Mononuclear cell (primary cell): ENCODE data around the gene REC114. TPM values are rescaled to one million over a fixed set of nuclear protein-coding genes. Genes with fewer than 3 reads are reported as not detected.

Experiments
- H3K27me3 ChIP-seq: 2 replicates; pipeline ENCODE4 v1.6.0; 2011; ENCODE audit warnings: low read length, control low read depth; ENCODE audit not compliant: insufficient read depth
- H3K4me1 ChIP-seq: 2 replicates; pipeline ENCODE4 v1.5.1; 2011; ENCODE audit warnings: mild to moderate bottlenecking, low read length, control low read depth; ENCODE audit not compliant: insufficient read depth
- H3K4me3 ChIP-seq: 2 replicates; pipeline ENCODE4 v1.5.1; 2011; ENCODE audit warnings: mild to moderate bottlenecking, low read length, moderate library complexity
- H3K9me3 ChIP-seq: 2 replicates; pipeline ENCODE4 v1.5.1; 2011; ENCODE audit warnings: low read depth, mild to moderate bottlenecking, control low read depth, low read length
- total RNA-seq: library from RNA; depleted of rRNA; stranded (reverse); fragments of >200 nt; gene quantifications from one replicate; pipeline ENCODE4 v1.2.3, GENCODE V29; 2012

Gene REC114
- total RNA-seq, 1 donor: not detected

DNA sequence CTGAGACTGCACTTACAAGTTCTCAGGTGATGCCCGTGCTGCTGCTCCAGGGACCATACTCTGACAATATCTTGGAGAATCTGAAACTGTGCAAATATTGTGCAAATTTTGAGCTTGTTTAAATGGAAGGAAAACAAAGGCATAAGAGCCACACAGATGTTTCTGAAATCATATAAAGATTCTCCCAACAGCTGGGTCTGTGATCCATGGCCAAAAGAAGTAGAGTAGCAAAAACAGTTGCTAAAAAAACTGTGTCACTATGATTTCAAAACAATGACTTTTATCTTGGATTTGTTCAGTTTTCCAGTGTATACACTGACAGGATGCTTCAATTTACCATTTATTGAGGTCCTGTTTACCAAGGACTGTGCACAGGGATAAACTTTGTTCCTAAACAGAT is 164.9 kb downstream of the REC114 start:
- H3K27me3 ChIP-seq: no peaks in the 10 kb centered on the region
- peaks cover 26% of the 10 kb centered on the region for H3K4me1 ChIP-seq
- H3K9me3 ChIP-seq: no peaks in the 10 kb centered on the region
- H3K4me3 ChIP-seq: no peak overlapping the region

DNA sequence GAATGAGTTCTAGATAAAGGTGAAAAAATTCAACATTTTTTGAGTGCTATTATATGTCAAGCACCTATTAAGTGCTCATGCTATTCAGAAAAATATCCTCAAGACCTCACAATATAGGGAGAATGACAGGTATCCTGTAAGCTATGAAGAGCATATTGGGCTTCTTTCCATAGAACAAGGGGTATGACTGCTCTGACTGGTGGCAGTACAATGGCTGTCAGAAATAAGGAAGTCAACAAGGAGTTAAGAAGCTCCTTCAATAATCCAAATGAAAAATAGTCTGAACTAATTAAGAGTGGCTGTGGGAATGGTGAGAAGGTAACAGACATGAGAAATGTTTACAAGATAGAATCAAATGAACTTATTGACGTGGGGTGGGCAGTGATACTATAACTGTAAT is 165.5 kb downstream of the REC114 start:
- no peaks in the 10 kb centered on the region for H3K27me3 ChIP-seq
- no peaks in the 10 kb centered on the region for H3K9me3 ChIP-seq
- H3K4me3 ChIP-seq: no peak overlapping the region
- H3K4me1 ChIP-seq: peaks cover 21% of the 10 kb centered on the region

DNA sequence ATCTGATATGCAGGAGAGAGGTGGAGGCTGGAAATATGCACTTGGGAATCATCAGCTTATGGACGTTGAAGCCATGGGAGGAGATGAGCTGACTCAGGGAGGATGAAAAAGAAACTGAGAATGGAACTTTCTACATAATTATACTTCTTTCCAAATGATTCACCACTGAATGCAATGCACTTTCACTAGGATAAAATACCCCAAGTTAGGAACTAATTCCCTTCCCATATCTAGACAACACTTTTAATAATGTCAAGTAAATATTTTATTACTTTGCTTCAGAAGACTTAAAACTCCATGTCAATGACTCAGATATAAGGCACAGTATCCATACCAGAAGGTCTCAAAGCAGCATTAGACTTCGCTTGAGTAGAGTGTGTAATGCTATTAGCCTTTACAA is 166.0 kb downstream of the REC114 start:
- no peaks in the 10 kb centered on the region for H3K9me3 ChIP-seq
- H3K27me3 ChIP-seq: no peaks in the 10 kb centered on the region
- peaks cover 21% of the 10 kb centered on the region for H3K4me1 ChIP-seq
- H3K4me3 ChIP-seq: no peak overlapping the region

Other genes starting within 250 kb of the REC114 start
- under 0.01 TPM for gene HCN4, start 74.2 kb upstream of the REC114 start, total RNA-seq
- 40.4 TPM for gene NPTN, start 190.2 kb downstream of the REC114 start, total RNA-seq
- gene CD276, start 241.2 kb downstream of the REC114 start, total RNA-seq: 0.21 TPM